NCI-H1417 treated with DMSO at 0.1 percent for 48 hours (cell line): ENCODE data around the gene NOTCH2.
"Not testable (repeated sequence)": the region's sequence is repeated elsewhere in the genome, so short reads cannot be mapped to it uniquely, and the experiment has no call there.

Source experiments
- DNase-seq: peaks from one replicate; lab custom pipeline; 2025; lab: John Stamatoyannopoulos, UW

Gene NOTCH2

DNA sequence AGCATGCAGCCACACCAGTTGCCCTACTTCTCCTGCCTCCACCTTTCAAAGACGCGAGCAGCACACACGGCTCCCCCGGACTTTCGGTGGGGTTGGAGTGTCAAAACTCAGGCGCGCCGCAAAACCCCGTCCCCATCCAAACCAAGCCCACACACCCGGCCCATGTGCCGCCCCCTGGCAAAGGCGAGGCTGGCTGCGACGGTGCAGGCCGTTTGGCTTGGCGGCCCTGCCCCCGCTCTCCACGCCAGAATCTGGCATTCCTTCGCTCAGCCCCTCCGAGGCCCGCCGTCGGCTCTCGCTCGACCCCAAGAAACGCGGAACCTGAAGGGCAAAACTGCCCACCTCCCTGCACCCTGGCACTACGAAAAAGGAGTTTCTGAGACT is 787 bp downstream of the NOTCH2 start:
- not testable (repeated sequence) for DNase-seq

DNA sequence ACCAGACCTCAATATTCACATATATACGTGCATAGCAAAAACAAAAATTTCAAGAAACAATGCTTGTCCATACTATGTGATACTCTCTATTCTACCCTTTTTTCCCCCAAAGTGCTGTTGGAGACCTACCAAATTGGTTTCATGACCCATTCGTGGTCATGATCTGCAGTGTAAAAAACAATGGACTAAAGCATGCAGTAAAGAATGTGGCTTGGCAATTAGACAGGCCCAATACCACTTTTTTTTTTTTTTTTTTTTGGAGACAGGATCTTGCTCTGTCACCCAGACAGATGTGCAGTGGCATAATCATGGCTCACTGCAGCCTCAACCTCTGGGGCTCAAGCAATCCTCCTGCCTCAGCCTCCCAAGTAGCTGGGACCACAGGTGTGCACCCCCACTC is 21.3 kb downstream of the NOTCH2 start:
- DNase-seq = not testable (repeated sequence)

DNA sequence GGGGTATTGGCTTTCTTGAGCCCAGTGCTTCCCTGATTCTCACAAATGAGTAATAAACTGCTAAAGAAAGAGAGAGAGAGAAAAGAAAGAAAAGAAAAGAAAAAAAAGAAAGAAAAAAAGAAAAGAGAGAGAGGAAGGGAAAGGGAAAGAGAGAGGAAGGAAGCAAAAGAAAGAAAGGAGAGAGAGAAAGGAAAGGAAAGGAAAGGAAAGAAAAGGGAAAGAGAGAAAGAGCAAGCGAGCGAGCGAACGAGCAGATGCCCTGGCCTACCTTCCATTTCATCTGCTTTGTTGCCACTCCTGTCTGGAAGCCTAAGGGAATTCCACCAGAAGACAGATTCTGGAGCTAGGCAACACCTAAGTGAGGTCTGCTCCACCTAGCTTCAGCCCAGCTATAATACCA is 27.7 kb downstream of the NOTCH2 start:
- not testable (repeated sequence) for DNase-seq

DNA sequence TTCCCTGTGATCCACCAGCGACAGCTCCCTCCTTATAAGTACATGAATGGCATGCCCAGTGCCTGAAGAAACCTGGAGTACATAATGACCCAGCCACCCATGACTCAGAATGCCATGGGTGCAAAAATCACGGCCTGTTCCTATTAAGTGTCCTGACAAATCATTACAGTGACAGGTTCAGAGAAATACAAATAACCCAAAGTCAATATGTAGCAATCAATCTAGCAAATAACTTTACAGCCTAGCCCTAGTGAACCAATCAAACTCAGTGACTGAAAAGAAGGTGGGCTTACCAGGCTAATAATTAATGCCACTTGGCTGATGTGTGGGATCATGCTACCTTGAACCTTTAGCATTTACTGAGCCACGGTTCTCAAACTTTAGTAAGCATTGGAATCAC is 37.2 kb downstream of the NOTCH2 start:
- not testable (repeated sequence) for DNase-seq

DNA sequence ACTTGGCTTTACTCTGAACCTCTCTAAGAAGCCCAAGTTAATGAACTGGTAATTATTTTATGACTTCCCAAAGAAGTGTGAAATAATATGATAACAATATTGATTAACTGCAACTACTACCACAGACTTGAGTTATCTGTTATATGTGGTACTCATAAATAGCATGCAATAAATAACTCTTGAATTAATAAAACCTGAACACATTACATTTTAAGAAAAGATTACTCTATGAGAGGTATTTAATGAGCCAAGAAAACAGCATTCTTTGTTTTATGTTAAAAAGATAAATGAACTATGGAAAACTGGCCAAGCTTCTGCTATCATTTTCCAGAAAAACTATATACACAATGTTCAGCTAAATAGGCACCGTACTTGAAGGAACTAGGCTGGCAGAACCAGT is 45.7 kb downstream of the NOTCH2 start:
- DNase-seq = not testable (repeated sequence)

DNA sequence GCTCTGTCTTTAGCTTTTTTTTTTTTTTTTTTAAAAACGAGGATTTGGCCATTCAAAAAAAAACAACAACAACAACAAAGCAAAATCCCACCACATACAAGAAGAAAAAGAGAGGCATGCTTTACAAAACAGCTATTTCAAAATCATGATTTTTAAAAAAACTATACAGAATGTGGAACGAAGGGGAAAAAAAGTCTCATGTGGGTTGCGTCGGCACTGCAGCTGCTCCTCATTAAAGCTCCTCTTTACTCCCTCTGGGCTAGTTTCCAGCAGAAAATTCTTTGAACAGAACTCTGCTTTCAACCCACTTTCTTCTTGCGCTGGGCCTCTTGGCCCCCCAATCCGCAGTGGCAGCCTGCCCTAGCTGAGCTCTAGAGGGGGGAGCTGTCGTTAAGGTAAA is 54.5 kb downstream of the NOTCH2 start:
- DNase-seq = not testable (repeated sequence)

DNA sequence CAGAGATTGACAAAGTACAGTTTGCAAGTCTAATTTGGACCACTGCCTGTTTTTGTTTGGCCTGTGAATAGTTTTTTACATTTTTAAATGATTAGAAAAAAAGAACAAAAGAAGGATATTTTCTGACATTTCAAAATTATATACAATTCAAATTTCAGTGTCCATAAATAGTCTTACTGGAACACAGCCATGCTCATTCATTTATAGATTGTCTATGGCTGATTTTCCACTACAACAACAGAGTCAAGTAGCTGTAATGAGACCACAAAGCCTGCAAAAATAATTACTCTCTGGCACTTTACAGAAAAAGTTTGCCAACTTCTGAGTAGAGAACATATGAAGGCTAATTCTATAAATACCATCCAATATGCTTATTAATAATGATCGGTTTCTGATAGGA is 61.1 kb downstream of the NOTCH2 start:
- DNase-seq = not testable (repeated sequence)

DNA sequence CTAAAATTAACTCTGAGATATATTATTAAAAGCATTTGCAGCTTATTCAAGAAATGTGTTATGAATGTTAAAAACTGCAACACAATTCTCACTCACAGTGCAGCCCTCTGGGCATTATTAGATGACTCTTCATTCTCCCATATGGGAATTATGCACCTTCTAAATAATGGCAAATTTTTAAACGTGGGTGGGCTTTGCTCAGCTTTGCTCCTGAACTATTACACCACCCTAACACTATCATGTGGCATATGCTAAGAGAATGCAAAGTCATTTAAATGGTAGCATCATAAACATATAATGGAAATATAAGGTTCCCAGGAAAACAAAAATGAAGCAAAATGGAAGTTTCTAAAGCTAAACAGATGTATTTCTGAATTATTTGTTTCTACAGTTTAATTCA is 61.6 kb downstream of the NOTCH2 start:
- not testable (repeated sequence) for DNase-seq

DNA sequence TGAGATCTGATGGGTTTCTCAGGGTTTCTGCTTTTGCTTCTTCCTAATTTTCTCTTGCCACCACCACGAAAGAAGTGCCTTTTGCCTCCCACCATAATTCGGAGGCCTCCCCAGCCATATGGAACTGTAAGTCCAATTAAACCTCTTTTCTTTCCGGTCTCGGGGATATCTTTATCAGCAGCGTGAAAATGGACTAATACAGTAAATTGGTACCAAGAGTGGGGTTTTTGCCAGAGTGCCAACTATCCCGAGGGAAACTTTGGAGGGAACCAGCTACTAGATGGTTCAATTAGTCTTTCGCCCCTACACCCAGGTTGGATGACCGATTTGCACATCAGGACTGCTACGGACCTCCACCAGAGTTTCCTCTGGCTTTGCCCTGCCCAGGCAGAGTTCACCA is 68.4 kb downstream of the NOTCH2 start:
- not testable (repeated sequence) for DNase-seq

DNA sequence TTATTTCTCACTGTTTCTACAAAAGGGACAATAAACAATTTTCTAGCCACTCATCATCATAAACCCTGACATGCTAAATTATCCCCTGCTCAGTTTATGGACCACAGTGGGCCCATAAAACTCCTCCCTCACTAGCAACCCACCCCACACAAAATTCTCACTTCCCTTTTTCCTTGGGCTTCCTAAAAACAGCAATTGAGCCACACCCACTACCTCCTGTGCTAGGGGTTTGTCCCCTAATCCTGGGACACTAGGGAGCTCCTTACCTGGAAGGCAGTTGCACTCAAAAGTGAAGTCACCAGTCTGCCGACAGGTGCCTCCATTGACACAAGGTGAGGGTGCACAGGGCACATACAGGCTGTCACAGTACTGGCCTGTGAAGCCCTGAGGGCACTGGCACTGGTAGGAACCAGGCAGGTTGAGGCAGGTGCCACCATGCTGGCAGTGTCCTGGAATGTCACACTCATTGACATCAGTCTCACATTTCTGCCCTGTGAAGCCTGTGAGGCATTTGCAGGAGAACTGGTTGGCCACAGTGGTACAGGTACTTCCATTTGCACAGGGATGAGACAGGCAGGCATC is 72.6 kb downstream of the NOTCH2 start:
- not testable (repeated sequence) for DNase-seq

DNA sequence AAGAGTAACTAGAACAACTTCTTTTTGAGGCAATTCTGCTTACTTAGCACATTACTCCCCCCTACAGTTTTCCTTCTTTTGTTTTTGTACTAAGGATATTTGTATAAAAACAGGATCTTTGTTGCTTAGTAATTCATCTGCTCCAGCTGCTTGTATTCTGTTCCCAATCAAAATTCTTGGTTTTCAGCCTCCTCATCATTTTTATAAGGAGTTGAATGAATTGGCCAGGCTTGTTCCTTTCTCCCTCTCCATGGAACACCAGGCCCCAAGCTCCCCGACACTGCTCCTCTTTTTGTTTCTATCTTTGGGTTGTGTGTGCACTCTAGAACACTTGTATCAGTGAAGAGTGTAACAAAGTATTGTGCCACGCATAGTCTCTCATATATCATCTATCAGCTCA is 73.5 kb downstream of the NOTCH2 start:
- DNase-seq = not testable (repeated sequence)

DNA sequence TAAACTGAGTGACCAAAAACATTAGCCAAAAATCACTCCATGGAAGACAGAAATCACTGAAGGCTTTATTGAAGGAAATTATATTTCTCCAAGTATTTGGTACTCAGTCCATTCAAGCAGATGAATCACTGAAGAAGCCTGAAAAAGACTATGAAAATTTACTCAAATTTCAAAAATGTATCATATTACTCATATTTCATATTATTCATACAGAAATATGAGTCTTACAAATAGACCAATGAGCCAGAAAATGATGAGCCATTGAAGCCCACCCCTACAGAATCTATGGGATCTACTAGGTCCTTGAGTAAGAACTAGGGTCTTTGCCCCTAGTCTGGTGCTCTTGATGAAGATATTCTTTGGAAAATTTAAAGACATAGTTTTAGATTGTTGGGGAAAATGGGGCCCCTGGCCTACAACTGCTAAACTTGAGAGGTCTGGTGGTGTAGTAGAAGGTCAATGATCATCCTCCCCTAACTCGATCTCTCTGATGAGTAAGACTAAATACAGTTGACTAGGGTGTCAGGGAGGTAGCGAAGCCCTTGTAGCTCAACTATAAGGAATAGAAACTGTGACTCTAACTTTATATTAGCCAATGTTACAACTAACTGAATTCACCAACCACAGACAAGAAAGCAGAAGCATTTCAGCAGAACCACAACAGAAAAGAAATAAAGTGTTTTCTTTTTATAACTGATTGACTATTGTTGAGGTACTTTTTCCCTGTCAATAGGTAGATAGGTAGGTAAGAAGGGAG is 81.0 kb downstream of the NOTCH2 start:
- no peak for DNase-seq

DNA sequence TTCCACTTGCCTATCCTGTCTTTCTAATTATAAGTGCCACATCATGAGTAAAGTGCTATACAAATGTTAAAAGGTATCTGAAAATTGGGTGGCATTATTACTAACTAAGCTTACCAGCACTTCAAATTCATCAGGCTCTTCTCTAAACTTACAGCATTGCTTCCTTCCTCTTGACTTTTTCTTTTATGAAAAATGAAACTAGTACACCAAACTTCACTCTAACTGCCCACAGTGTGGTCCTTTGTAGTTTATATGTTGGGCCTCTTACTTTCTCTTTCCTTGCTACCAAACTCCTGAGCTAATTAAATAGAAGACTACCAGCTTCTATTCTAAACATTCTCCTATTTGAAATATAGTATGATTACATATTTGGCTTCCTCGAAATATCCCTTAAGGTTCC is 81.8 kb downstream of the NOTCH2 start:
- no peak for DNase-seq

DNA sequence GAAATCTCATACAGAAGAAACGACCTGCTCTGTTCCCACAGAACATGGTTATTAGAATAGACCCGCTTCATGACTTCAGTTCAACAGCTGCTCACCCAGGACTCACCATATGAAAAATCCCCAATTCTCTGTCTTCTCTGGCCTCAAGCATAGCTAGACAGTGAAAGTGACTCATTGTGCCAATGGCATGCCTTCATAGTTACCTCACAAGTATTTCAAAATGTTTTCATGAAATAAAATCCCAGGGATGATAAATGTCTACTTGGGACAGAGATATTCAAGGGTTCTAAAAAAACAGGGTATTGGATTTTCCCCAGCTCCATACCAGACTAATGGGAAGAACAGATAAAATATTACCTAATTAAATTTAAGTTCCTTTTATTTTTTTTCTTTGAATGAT is 82.3 kb downstream of the NOTCH2 start:
- no peak for DNase-seq

DNA sequence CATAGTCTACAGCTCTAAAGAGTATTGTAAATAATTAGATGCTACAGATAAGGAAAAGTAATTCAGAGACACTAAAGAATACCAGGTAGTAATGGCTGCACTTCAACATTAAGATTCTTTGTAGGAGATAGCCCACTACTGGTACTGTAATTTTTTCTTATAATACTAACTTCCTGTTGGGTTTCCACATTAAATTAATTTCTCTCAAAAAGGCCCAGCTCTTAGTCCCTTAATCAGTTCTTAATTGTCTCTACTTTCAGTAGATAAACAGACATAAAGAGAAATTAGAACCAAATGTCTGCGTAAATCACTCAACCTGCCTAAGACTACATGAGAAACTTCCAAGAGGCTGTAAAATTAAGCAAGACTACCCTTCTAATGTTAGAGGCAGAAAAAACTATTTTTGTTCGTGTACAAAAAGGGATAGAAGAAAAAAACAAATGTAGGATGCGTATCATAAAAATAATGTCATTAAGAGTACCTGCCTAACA is 83.4 kb downstream of the NOTCH2 start:
- DNase-seq = no peak

DNA sequence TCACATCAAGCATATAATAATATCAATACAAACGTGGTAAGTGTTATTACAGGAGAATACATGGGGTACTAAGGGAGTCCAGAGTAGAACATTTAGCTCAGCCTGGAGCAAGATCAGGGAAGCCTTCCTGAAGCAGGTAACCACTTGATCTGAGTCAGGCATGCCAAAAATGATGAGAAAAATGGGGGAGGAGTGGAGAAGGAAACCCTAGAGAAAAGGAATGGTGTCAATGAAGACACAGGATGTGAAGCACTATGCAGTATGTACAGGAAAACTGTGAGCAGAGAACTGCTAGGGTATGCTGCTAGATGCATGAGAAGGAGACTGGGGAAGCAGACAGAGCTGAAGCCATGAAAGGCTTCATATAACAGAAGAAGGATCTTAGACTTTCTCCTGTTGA is 84.7 kb downstream of the NOTCH2 start:
- no peak for DNase-seq

DNA sequence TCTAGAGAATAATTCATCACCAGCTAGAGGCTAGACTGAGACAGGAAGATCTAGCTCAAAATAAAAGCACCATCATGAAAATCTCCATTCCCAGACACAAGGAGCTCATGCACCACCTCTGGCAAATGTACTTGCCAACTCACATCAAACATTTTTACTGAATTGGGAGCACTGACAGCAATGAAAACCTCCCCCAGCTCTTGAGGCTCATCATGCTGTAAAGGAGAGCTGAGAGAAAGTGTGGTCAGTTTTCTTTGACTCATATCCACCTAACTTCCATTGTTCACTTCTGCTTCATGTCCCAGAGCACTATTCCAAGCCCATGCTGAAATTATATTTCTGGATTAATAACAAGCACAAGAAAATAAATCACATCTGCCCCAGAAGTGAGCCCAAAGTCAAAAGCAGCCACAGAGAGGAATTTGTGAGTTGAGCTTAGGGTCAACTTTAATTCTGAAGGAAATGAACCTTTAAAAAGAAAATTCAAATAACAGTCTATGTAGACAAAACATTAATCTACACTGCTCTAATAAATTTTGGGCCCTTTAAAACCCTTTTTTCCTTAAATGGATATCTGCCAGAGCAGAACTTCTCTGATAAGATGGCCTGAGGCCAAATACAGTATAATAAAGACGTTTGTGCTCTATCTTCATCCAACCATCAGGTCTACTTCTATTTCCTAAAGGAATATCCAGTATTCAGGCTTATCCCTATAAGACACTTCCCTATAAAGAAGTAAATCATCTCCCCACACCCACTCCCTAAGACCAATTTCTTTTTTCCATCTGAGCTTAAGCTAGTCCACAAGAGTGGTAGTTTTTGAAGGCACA is 87.3 kb downstream of the NOTCH2 start:
- DNase-seq = no peak

DNA sequence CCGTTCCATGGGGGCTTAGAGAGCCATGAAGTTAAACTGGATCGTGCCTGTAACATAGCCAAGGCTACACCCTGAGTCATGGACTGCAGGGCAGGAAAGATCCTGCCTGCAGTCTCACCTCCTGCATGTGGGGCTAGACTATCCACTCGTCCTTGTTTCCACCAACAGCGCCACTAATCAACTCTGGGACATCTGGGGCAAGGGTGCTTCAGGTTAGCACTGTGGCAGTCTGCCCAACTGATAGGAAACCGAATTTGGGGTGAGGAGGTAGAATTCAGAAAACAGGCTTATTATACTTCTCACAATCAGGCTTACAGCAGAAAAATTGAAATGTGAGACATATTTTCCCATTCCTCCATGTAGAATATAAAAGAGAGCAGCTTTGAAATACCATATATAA is 88.0 kb downstream of the NOTCH2 start:
- DNase-seq = no peak

DNA sequence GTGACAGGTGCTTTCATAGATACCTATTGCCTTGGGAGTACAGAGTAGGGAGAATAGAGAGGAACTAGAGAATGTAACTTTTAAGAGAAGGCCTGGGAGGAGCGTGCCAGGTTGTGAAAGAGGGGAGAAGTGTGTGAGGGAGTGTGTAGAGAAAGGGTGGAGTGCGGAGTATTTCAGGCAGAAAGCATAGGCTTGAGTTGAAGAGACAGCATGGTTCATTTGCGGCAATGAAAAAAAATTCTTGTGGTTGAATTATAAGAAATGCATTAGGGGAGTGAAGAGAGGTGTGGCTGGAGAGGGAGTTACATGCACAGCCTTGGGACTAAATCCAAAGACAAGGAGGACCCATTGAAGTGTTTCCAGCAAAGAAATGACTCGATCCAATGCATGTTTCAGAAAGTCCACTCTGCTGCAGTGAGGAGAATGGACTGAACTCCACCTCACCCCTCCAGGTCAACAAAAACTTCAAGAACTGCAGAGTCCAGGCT is 91.4 kb downstream of the NOTCH2 start:
- DNase-seq = no peak

DNA sequence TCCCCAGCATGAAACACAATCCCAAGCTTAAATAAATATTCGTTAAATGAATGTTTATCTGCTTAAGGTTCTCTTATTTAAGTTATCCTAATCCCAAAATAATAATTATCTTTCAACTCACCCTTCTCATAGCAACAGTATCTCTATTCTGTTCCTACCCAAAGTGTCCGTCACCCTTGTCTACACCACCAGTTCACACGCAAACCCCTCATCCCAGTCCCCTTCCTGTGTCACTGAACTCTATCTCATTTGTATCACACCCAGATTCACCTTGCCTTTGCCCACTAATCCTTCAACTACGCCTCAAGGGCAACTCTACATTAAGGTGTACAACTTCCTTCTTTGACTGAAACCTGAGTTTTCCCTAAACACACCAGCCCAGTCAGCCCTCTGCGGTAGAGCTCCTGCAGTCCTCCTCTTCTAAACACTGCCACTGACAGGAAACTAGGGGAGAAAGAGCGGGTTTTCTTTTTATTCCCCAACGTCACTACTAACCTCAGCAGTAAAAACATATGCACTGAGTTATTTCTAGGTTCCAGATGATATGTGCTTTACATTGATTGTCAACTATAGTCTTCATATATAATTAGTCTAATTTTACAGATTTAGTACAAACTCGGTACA is 92.2 kb downstream of the NOTCH2 start:
- DNase-seq = not testable (repeated sequence)

DNA sequence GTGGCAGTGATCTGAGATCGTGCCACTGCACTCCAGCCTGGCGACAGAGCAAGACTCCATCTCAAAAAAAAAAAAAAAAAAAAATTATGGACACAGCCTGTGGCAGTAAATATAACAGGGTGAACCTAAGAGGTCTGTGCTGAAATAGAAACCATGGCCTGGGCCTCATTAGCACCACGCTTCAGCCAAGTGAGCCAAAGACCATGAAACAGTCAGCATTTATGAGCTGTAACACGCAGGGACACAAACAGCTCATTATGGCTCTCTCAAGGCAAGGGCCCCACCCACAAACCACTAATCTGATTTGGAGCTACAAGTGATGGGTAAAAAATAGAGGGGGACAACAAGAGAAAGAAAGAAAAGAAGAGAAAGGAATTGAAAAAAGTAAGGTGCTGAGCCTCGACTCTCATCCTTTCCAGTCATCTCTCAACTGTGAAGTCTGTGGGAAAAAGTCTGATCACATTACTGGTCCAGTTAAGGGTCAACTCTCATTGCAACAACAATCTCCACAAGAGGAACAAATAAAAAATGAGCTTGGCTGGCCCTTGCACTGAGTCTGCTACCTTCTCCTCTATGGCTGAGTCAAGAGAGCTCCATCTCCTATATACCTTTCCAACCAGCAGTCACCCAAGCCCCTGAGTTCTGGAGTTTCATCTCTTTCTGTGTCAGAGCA is 93.7 kb downstream of the NOTCH2 start:
- not testable (repeated sequence) for DNase-seq

DNA sequence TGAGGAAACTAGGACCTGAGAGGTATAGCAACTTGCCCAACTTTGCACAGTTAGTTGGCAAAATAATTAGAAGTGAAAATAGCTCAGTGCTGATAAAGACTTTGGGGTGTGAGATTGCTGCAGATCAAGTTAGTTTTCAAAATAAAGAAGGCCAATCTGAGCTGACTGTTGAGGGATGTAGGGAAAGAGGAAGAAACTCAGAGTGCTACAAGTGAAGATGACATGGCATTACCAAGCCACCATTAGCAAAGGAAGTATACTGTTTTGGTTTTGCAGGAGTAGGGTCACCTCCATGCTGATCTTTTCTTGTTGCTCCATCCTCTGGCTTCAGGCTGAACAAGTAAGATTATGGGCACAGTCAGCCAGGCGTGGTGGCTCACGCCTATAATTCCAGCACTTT is 94.5 kb downstream of the NOTCH2 start:
- no peak for DNase-seq
